Spinal cord (tissue), 10 donors: ENCODE measurements around the gene NEUROG1. TPM values are rescaled to one million over a fixed set of nuclear protein-coding genes. Genes with fewer than 3 reads are reported as not detected.

ENCODE experiments used
- DNase-seq, 6 donors: peaks; one replicate each; pipeline versions ENCODE4 v3.0.0 to v3.0.0-alpha.2; 2013 to 2015; ENCODE audit warnings: low spot score in 6 of 6, low read depth in 4 of 6
- H3K27ac ChIP-seq: one replicate; pipeline ENCODE4 v1.5.1; 2013; ENCODE audit warnings: low read depth, low read length, control low read depth
- H3K27me3 ChIP-seq: one replicate; pipeline ENCODE4 v1.6.1; 2013; ENCODE audit warnings: low read length; ENCODE audit not compliant: control insufficient read depth, insufficient read depth
- H3K36me3 ChIP-seq: one replicate; pipeline ENCODE4 v1.6.1; 2013; ENCODE audit warnings: low read length; ENCODE audit not compliant: control insufficient read depth, insufficient read depth
- H3K4me1 ChIP-seq: one replicate; pipeline ENCODE4 v1.6.1; 2013; ENCODE audit warnings: low read length; ENCODE audit not compliant: control insufficient read depth, insufficient read depth
- H3K4me3 ChIP-seq: one replicate; pipeline ENCODE4 v1.5.1; 2013; ENCODE audit warnings: low read depth, low read length, control low read depth
- H3K9me3 ChIP-seq: one replicate; pipeline ENCODE4 v1.6.1; 2013; ENCODE audit warnings: low read length; ENCODE audit not compliant: control insufficient read depth, insufficient read depth
- WGBS: methylation state at CpG from one replicate; pipeline ENCODE4 v1.1.5; 2013; ENCODE audit warnings: missing lambda C conversion rate; ENCODE audit not compliant: insufficient coverage; 5-methylcytosine and 5-hydroxymethylcytosine counted together
- polyA plus RNA-seq, 2 donors: library from polyadenylated mRNA; unstranded; fragments of 120-200 nt; gene quantifications; one replicate each; pipeline ENCODE4 v1.2.1, GENCODE V29; 2013; ENCODE audit not compliant: insufficient read length in 2 of 2
- total RNA-seq, 2 donors: library from RNA; depleted of rRNA in 1 of 2; stranded (reverse); fragments of 120-200 nt in 1 of 2; fragments of >200 nt in 1 of 2; gene quantifications; one replicate each; pipeline versions ENCODE4 v1.2.3 to v1.2.4, GENCODE V29; 2013 to 2014
- donor health status: healthy.

The NEUROG1 gene
- total and polyA plus RNA-seq, 4 donors: 0.39 TPM; not detected in 3

DNA sequence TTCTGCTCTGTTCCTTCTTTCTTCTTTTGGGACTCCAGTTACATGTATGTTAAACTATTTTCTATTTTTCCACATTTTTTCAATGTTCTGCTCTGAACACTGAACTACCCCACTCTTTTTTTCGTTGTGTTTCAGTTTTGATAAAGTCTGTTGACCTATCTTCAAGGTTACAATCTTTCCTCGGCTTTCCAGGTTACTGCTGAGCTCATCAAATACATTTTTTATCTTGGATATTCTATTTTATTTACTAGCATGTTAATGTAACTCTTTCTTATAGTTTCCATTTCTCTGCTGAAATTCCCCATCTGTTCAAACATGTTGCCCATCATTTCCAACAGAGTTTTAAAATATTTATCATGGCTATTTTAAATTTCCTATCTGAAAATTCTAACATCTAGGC is 13.8 kb downstream of the NEUROG1 start:
- Histone ChIP-seq H3K4me1 (no peaks in the 10 kb centered on the region), H3K9me3 (no peaks in the 10 kb centered on the region), H3K4me3 (no peak overlapping the region), H3K36me3 (no peaks in the 10 kb centered on the region), H3K27me3 (peaks cover 19% of the 10 kb centered on the region), H3K27ac (no peak overlapping the region)
- no peak for DNase-seq
- no CpG with 5 or more reads among the region's 2 CpGs for WGBS

DNA sequence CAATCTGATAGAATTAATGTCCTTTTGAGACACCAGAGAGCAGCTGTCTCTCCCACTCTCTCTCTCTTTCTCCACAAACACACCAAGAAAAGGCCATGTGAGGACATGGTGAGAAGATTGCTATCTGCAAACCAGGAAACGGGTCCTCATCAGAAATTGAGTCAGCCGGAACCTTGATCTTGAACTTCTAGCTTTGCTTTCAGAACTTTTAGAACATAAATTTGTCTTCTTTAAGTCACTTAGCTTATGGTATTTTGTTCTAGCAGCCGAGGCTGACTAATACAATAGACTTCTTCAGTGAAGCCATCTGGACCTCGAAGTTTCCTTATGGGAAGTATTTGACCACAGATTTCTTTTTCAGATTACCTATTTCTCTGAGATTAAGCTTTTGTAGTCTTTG is 18.1 kb downstream of the NEUROG1 start:
- no peaks in the 10 kb centered on the region for H3K9me3 ChIP-seq
- WGBS: 94% methylated on average over 2 of the region's 4 CpGs

DNA sequence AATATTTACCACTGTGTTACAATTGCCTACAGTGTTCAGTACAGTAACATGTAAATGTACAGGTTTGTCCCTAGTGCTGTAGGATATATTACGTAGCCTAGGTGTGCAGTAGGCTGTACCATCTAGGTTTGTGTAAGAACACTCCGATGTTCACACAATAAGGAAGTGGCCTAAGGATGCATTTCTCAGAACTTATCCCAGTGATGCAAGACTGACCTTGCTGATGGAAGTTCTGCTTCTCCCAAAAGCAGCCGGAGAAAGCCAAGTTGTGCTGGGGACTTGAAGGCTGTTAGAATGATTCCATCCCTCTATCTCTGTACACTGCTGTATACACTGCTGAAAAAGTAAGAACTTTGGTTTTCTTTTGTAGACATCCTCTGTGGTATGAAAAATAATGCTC is 21.6 kb downstream of the NEUROG1 start:
- Histone ChIP-seq H3K4me3 (no peak overlapping the region), H3K9me3 (no peaks in the 10 kb centered on the region), H3K4me1 (no peaks in the 10 kb centered on the region), H3K27me3 (peaks cover 23% of the 10 kb centered on the region), H3K36me3 (no peaks in the 10 kb centered on the region), H3K27ac (no peak overlapping the region)
- no peak for DNase-seq
- WGBS: 100% methylated on average over 2 of the region's 3 CpGs

More for the DNA sequence above, 18.1 kb downstream of the NEUROG1 start:
- peaks cover 8% of the 10 kb centered on the region for H3K27me3 ChIP-seq
- H3K4me3 ChIP-seq: no peak overlapping the region
- no peak overlapping the region for H3K27ac ChIP-seq
- no peak for DNase-seq
- H3K4me1 ChIP-seq: no peaks in the 10 kb centered on the region
- H3K36me3 ChIP-seq: no peaks in the 10 kb centered on the region

DNA sequence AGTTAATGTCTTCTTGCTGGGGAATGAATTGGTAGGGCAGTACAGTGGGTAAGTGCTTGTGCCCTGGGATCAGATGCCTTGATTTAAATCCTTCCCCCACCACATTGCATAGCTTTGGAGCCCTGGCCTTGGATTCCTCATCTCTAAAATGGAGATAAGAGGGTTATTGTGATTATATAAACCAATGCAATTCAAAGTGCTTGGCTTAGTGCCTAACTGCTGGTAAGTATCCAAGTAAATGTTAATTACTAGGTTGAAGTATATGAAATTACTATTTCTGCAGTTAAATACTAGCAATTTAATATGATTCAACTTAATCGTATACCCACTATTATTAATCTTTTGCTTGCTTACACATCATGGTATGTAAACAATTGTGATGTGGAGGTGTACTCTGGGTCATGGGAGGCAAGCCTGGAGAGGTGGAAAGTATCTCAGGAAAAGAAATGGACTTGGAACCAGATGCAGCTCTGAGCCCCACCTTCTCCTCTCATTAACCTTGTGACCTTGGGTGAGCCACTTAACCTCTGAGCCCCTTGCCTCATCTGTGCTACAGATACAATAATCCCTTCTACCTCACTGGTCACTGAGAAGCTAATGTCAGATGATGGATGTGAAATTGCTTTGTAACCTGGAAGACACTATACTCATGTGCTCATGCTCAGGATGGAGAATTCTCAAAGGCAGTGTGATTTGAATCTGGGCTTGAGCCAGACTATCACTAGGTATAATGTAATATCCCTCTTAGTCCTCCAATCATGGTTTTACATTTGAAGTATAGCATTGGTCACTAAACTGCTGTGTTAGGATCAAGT is 23.8 kb downstream of the NEUROG1 start:
- no CpG with 5 or more reads among the region's 1 CpG for WGBS
- Histone ChIP-seq H3K27ac (no peak overlapping the region), H3K4me3 (no peak overlapping the region), H3K4me1 (peaks cover 6% of the 10 kb centered on the region), H3K27me3 (peaks cover 43% of the 10 kb centered on the region), H3K9me3 (no peaks in the 10 kb centered on the region), H3K36me3 (no peaks in the 10 kb centered on the region)
- peak in 2 of 6 donors; percentile 24 to 42 for DNase-seq

DNA sequence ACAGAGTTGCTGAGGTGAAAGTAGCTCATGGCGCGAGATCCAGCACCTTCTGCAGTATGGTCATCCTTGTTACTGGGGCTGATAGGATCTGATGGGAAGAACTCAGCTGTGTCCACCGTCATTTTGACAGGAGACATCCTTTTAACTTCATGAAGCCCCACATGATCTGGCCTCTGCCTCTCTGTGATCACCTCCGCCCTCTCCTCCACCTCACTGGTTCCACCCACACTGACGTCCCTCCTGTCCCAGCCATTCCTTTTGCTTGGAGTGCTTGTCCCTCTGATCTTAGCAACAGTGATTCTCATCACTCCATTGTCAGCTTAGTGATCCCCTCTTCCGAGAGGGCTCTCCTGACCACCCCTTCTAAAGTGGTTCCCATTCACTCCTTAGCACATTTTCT is 25.8 kb downstream of the NEUROG1 start:
- Histone ChIP-seq H3K9me3 (no peaks in the 10 kb centered on the region), H3K27ac (no peak overlapping the region), H3K4me3 (no peak overlapping the region), H3K27me3 (peaks cover 45% of the 10 kb centered on the region), H3K4me1 (peaks cover 6% of the 10 kb centered on the region), H3K36me3 (no peaks in the 10 kb centered on the region)
- DNase-seq: no peak
- WGBS: 69% methylated on average over 5 of the region's 6 CpGs

DNA sequence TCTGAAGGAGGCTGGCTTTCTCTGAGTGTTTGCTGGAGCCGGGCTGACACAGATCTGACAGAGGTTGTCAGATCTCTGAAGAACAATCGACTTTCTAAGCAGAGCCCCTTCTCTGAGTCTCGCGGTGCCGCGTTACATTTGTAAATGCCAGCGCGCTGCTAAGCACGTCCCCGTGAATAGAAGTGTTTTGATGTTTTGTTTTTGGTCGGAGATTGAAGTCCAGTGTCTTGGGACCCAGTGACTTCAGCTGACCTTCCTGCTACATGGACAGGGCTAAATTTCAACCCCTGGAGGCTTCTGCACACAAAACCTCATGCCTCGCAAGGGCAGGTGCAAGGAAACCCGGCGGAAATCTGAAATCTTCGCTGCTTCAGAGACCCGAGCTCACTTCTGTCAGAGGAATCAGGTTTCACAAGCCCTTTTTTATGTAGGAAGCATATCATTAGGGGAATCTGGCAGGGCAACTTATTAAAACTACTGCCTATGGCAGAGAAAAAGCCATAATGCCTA is 27.2 kb downstream of the NEUROG1 start:
- DNase-seq: peak in 2 of 6 donors; percentile 31
- Histone ChIP-seq H3K36me3 (no peaks in the 10 kb centered on the region), H3K9me3 (no peaks in the 10 kb centered on the region), H3K4me1 (peaks cover 6% of the 10 kb centered on the region), H3K27ac (no peak overlapping the region), H3K4me3 (no peak overlapping the region), H3K27me3 (peaks cover 54% of the 10 kb centered on the region)
- 7% methylated on average over 15 of the region's 16 CpGs for WGBS

DNA sequence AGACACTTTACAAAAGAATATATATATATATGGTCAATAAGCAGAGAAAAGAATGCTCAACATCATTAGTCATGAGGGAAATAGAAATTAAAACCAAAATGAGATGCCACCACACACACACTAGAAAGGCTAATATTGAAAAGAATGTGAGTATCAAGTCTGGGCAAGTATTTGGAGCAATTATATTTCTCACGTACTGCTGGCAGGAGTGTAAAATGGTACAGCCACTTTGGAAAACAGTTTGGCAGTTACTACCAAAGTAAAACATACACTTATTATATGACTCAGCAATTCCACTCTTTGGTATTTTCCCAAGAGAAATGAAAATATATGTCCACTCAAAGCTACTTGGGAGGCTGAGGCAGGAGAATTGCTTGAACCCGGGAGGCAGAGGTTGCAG is 29.8 kb downstream of the NEUROG1 start:
- no CpG with 5 or more reads among the region's 2 CpGs for WGBS
- Histone ChIP-seq H3K4me1 (peaks cover 6% of the 10 kb centered on the region), H3K36me3 (no peaks in the 10 kb centered on the region), H3K27me3 (peaks cover 59% of the 10 kb centered on the region), H3K4me3 (no peak overlapping the region), H3K9me3 (no peaks in the 10 kb centered on the region), H3K27ac (no peak overlapping the region)
- DNase-seq: no peak

DNA sequence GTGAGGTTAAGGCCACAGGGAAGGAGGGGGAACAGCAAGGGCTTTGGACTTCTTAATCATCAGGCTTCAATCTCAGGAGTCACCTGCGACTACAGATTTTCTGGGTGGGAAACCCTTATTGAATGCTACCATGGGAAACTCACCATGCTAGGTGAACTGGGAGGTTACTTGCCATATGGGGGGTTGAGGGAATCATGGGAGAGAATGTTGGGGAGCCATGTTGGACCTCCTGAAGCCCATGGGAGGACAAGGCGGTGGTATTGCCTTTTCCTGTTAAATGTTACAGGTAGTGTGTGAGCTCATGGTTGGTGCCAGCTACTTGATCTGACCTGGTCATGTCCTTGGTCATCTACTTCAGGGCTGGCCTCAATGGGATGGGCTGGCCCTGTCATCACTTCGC is 31.4 kb downstream of the NEUROG1 start:
- H3K36me3 ChIP-seq: no peaks in the 10 kb centered on the region

DNA sequence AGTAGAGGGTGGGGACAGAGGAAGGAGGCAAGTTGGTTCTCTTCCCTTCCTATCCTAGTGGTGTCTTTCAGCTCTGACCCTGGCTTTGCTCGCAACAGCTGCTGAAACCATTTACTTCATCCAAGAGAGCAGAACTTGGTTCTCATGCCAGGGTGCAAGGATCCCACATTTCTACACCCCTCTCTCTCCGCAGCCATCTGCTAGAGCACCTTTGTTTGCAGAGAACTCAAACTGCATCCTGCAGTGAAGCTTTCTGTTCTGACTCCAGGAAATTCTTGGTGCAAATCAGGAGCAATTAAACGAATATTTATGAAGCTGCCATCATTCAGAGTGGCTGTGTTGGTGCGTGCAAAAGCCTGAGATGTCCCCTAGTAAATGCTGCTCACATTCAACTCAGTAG is 31.9 kb downstream of the NEUROG1 start:
- DNase-seq: no peak

More for the DNA sequence above, 31.4 kb downstream of the NEUROG1 start:
- Histone ChIP-seq H3K27ac (no peak overlapping the region), H3K4me1 (peaks cover 6% of the 10 kb centered on the region), H3K9me3 (no peaks in the 10 kb centered on the region), H3K4me3 (no peak overlapping the region), H3K27me3 (peaks cover 46% of the 10 kb centered on the region)
- WGBS: 97% methylated on average over 3 of the region's 3 CpGs
- DNase-seq: no peak

More for the DNA sequence above, 31.9 kb downstream of the NEUROG1 start:
- Histone ChIP-seq H3K27ac (no peak overlapping the region), H3K36me3 (no peaks in the 10 kb centered on the region), H3K27me3 (peaks cover 44% of the 10 kb centered on the region), H3K9me3 (no peaks in the 10 kb centered on the region), H3K4me3 (no peak overlapping the region), H3K4me1 (peaks cover 6% of the 10 kb centered on the region)
- 63% methylated on average over 2 of the region's 4 CpGs for WGBS
